Measurements from ENCODE around the gene CCDC88C.
A peak's percentile ranks its signal among the peaks of the same experiment; 100 is the strongest.

CCDC88C gene

DNA sequence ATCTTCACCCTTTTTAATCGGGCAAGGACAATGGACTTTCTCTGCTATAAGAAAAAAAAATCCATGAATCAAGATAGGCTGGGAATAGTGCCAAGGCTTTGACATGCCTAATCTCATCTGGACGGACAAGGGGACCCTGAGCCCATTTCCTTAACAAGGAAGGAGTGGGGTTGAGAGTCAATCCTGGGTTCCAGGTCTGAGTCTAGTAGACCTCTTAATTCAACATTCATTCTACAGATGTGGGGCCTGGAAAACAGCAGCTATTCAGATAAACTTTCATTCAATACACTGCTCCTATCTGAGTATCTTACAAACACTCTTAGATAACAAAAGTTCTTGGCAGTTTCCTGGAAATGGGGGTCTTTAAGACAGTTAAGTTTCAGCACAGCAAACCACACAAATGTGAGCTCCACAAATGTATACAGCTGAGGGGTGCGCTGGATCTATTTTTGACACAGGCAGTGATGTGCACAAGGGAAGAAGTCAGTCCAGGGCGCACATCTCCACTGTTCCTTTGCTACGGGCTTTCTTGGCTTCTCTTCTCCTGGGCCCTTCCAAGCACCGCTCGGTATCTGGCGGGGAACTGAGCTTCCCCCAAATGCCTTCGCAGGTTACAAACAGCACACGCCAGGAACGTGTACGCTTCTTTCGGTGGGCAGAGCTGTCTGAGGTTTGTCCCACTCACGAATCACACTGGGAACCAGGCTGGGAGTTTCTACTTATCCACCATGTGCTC lies 90.9 kb downstream of the CCDC88C start:
- DNase-seq, result no peak

DNA sequence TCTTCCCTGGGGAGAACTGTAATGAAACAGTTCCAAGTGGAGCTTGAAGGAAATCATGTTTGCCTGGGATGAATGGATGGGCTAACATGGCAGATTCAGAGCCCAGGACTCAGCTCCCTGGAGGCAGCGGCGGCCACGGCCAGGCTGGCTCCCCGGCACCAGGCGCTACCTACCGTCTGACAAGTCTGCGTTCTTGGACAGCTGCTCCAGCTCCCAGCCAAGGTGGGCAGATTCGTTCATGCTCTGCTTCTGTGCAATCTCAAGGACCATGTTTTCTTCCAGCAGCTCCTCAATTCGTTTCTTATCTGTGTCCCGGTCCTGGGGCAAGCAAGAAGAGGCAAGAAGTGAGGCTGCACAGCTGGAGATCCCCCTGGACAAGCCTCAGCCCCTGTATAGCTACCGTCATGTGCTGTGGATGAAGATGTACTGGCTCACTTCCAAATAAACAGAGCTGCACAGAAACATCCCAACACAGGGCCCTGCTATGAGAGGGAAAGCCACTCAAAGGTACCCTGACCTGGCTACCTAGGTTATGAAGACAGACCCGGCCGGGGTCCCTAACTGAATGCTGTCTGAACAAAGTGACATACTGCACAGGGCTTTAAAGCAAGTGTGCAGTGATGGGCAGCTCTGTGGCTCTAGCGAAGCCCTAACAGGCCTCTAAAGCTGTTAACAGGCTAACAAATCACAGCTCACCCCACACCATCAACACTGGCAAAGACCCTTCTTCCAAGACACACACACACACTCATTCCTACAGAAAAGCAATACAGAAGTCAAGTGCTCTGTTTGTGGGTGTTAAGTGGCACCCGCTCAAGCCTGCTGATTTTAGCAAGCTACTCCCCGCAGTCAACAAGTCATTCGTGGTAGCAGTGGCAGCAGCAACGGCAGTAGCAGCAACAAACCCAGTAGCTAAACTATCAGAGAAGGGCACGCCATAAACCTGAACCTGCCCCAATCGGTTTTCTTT lies 92.7 kb downstream of the CCDC88C start:
- DNase-seq, result no peak

DNA sequence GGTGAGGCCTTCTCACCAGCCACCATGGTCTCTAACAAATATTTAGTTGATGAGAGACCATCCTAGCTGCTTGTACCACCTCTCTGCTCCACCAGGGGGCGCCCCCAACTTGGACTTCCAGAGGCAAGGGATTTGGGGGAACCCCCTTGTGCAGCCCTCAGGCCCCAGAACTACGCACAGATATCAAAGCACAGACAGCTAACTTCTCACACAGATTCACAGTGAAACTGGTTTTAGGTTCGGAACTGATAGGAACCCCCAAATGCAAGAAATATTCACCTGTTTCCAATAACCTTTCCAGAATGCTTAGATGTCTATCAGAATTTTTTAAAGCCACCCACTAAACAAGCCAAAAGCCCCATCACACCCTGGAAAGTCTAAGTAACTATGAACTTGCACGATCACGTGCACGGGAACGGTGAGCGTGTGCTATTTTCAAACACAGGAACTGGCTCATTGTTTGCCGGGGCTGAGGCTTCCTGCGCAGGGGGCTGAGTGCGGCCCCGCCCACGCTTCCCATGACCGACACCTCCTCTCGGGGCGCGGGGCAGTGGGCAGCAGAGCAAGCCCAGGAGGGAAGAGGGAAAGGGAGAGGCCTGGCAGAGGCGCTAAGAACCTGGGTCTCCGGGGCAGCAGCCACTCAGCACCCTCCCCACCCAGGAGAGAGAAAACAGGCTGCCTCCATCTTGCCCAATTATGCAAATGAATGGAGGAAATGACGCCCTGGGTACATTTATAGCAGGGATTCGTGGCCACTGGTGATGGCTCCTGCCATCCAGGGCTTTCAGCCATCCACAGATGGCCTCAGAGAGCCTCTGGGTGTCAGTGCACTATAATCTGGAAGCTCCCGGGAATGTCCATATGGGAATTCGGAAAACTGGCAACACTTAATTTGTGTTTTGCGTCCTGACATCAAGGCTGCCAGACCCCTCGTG lies 93.7 kb downstream of the CCDC88C start:
- DNase-seq, result peak; percentile 70

DNA sequence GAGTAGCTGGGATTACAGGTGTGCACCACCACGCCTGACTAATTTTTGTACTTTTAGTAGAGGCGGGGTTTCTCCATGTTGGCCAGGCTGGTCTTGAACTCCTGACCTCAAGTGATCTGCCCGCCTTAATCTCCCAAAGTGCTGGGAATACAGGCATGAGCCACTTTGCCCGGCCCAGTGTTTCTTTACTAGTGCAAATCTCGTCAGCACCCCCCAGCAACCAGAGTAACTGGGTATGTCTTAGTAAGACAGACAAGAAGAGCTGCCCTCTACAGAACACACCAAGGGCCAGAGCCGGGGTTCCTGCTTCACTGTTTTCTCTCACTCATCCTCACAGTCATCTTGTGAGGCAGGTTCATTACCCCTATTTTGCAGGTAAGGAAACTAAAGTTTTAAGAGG lies 94.6 kb downstream of the CCDC88C start:
- no peak for DNase-seq

DNA sequence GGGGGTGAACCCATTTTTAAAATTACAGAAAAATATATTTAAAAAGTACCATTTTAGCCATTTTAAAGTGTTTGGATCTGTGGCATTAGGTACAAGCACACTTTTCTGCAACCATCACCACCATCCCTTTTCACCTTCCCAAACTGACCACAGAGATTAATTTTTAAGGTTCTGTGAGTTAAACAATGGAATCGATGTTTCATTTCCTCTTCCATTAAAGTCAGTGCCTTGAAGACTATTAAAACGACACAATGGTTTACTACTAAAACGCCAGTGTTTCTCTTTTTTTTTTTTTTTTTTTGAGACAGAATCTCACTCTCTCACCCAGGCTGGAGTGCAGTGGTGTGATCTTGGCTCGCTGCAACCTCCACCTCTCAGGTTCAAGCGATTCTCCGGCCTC lies 95.0 kb downstream of the CCDC88C start:
- no peak for DNase-seq

DNA sequence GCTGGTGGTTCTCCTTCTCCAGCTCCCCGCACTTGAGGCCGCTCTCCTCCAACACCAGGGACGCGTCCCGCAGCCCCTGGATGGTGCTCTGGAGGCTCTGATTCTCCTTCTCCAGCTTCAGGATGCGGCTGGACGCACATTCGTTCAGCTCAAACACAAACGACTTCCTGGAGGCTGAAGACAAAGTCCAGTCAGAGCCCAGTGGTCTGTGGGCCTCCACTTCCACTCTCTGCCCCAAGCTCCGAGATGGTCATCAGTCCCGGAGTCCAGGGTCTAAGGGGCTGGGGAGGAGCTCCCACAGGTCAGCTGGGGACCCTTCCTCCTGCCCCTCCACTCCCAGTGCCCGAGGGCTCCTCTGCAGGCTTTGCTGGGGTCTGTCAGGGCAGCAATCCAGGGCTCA lies 96.5 kb downstream of the CCDC88C start:
- no peak for DNase-seq

DNA sequence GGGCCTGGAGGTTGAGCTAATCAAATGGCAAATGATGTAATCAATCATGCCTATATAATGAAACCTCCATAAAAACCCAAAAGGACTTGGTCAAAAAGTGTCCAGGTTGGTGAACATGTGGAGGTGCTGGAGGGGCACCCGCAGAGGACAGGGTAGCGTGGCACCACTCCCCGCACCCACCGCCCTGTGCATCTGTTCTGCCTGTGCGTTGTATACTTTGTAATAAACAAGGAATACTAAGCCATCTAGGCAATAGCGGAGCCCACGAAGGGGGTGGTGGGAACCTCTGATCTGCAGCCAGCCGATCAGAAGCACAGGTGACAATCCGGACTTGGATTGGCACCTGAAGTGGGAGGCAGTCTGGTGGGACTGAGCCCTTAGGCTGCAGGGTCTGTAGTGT lies 97.4 kb downstream of the CCDC88C start:
- DNase-seq, result no peak

DNA sequence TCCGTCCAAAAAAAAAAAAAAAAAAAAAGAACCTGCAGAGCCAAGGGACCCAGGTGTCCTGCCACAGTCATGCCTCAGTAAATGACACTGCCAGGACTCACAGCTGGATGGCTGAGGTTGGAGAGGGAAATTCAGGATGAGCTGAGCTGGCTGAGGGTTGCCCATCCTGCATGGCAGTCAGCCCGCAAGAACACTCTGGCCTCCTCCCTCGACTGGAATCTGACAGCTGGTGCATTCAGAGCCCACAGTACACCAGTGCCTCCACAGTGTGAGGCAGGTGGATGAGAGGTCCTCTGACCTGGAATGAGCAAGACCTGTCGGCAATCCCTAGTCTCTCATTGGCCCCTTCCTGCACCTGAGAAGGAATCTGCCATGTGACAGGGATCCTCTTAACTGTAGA lies 98.7 kb downstream of the CCDC88C start:
- DNase-seq, result no peak

DNA sequence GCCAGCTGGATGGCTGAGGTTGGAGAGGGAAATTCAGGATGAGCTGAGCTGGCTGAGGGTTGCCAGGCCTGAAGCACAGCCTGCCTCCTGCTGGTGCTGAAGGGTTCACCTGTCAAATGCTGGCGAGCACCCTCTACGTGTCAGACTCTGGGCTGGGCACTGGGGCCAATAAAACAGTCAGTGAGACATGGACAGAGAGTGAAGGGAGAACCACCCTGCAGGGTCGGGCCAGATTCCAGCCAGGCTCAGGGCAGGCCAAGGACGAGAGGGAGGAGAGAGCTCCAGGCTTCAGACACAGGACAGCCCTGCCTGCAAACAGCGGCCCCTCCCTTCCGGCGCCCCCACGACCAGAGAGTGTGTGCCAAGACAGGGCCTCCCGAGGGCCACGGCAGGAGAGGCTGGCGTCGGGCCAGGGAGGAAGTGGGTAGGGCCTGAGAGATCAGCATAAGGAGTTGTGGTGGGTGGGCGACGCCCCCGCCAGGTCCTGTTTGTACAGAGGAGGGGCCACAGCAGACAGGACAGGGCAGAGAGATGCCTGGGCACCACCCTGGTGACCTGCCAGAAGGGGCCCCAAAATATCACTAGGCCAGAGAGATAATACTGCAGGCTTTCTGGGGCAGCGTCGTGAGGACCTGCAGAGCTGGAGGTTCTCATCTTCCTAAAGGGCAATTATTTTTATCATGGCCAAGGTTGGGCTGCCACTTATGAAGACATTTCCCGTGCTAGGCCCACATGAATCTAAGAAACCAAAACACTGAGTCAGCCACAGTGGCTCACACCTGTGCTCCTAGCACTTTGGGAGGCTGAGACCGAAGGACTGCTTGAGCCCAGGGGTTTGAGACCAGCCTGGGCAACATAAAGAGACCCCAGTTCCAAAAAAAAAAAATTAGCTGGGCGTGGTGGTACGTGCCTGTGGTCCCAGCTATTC lies 100.0 kb downstream of the CCDC88C start:
- peak; percentile 82 for DNase-seq

DNA sequence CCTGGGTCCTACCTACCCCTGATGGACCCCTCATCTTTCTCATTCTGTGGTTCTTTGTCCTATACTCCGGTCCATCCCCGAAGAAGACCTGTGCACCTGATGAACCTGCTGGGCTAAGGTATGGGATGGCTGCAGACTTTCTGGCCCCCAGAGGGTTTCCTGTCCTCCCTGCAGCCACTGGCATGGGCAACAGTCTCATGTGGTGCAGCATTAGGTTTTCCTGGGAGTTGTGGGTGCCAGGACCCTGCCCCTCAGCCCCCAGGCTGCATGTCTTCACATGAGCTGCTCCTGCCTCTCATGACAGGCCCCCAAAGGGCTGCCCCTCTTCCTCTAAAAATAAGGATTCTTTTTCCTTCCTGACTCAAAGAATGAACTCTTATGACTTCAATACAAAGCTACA lies 100.9 kb downstream of the CCDC88C start:
- no peak for DNase-seq

DNA sequence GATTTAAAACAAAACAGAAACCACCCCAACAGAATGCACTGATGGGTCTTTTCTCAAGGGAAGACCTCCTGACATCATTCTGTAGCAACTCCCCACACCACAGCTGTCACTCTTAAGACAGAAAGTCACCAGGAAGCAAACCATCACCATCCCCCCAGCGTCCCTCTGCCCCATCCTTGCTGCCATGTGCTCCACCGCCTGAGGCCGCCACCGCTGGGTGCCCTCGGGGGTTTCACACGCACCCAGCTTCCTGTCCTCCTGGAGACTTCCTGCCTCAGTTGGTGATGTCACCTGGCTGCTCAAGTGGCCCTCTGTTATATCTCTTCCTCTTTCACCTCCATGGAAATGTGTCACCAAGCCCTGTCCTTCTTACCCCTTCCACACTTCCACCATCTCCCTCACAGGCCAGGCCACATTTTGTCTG lies 101.8 kb downstream of the CCDC88C start:
- peak; percentile 76 for DNase-seq

DNA sequence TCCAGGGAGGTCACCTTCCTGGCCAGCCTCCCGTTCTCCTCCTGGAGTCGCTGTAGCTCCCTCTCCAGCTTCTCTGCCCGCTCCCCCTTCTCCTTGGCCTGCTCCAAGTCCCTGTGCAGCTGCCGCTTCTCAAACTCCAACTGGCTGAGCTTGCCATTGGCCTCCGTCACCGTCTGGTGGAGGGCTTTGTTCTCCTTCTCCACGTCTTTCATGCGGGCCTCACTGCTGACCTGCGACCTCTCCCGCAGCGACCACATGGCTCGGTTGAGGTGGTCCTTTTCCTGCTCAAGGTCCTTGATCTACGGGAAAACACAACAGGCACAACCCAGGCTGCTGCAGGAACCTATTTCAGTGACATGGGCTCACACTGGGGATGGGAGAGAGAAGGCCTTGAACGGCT lies 103.8 kb downstream of the CCDC88C start:
- DNase-seq, result no peak

DNA sequence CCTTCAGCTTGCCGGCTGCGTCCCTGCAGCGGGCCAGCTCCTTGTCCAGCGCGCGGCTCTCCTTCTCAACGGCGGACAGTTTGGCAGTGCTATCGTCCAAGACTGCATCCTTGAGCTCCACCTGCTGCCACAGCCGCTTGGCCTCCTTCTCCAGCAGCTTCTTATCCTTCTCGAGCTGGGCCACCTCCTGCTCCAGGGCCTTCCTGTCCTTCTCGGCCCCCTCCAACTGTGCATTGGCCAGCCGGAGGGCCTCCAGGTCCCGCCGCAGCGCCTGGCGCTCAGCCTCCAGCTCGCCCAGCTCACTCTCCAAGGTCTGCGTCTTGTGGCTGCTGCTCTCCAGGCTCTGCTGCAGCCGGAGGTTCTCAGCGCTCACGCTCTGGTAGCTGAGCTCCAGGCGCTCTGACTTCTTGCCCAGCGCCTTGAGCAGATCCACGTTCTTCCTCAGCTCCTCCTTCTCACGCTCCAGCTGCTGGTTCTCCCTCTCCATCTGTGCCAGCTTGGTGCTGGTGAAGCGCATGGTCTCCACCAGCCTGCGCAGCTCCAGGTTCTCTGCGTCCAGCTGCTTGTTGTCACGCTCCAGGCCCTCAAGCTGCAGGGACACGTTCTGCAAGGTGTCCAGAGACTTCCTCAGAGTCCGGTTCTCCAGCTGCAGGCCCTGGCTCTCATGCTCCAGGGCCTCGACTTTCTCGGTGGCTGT lies 104.3 kb downstream of the CCDC88C start:
- DNase-seq, result no peak

DNA sequence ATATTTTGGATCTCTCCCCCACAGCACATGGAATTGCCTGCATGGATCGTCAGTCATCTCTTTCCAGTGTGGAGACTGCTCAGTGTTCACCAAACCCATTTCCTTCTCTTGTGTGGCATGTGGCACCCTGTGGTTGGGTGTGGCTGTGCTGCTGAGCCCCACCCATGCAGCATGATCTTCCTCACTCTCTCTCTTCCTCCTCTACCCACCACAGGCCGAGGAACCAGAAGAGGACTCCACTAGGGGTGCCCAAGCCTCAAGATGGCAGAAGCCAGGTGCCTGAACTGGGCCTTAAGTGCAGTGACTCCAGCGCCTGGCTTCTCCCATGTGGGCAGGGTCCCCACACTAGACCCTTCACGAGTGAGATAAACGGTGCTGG lies 106.3 kb downstream of the CCDC88C start:
- no peak for DNase-seq

DNA sequence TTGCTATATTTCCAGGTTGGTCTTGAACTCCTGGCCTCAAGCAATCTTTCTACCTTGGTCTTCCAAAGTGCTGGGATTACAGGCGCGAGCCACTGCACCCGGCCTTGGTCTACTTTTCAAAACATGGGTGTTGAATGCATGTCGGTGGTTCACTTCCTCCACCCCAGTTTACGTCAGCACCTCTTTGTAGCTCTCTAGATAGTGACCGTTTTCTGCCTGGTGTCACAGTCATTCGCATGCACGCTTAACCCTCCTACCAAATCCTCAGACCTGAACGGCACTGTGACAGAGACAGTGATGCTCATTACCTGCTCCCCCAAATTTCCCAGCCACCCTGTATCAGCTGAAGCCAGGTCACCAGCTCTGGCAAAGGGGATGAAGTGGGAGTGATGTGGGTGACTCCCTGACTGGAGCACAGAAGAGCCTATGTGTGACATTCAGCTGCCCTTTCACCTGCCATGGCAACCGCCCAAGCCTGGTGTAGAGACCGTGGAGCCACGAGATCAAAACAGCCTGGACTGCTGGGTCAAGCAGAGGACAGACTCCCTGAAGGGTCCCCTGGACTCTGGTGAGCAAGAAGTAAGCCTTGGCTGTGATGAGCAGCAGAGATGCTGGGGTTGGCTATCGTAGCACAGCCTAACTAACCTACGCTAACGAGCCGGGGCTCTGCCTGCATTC lies 106.9 kb downstream of the CCDC88C start:
- DNase-seq, result no peak

DNA sequence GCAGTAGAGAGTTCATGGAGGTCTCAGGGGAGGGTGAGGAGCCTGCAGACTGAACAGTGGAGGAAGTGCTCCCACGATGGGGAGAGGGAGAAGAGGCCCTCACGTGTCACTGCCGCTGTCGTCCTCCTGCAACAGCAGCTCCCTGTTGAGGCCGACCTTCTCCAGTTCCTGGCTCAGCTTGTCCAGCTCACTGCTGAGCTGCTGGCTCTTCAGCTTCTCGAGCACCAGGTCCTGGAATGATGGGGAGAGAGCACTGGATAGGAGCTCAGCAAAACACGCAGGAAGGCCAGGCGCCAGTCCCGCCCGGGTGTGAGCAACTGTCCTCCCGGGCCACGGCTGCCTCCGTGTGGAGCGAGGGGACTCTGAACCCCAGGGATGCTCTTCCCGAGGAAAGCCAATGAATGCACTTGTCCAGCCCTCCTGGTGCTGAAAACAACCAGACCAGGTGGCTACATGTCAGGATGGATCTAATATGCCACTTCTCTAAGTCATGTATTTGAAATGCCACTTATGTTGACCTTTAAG lies 107.8 kb downstream of the CCDC88C start:
- DNase-seq, result no peak

DNA sequence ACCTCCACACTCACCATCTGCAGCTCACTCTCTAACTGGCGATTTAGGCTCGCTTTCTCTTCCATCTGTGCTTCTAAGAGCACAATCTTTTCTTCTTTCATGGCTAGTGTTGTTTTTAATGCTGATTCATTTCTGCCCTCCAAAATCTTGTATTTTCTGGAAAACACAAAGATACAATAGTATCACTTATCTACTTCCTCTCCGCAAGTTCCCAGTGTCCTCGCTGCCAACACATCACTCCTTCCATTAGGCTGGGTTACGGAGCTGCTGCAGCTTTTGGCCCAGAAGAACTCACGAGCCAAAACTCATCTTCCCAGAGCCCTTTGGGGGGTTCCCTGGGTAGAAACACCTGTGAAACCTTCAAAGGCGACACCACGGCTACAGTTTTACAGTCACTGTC lies 109.3 kb downstream of the CCDC88C start:
- DNase-seq, result no peak

DNA sequence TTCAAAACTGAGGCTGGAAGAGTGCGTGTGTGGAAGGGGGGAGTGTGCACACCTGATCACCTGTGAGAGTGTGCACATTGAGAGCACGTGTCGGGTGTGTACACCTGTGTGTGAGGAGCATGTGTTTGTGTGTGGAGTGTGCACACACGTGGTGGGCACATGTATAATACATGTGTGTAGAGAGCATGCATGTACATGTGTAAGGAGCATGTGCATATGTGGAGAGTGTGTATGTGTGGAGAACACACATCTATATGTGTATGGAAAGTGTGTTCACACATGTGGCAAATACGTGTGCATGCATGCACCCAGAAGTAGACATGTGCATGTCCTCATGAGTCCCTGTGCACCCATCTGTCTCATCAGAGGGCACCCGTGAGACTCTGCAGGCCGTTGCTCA lies 110.0 kb downstream of the CCDC88C start:
- no peak for DNase-seq

DNA sequence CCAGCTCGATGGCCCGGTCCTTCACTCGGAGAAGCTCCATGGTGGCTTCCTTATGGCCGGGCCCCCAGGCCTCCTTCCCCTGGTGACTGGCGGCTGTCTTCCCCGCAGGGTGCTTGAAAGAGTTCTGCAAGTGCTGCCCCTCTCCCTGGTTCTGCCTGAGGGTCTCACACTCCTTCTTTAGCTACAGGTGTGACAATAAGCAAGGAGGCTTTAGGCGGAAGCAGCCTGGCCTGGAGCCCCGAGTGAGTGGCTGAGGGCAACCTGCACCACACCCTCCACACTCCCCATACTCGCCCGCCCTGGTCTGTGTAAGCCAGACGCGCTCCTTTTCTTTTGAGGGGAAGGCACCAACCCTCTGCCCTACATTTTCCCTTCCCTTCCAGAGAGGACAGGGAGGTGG lies 110.6 kb downstream of the CCDC88C start:
- DNase-seq, result no peak

DNA sequence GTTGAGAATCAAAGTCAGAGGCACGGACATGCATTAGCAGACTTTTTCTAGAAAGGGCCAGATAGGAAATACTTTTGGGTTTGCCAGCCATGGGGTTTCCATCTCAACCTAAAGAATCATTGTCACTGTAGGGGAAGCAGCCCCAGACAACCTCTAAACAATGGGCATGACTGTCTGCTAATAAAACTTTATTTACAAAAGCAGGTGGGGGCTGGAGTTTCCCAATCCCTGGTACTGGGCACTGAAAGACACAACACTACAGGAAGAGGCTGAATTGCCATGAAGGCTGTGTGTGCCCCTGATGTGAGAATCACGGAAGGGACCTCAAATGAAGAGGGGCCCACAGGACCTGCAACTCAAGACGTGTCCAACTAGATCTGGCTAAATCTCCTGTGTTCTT lies 111.1 kb downstream of the CCDC88C start:
- no peak for DNase-seq

Data from activated gamma-delta T cell (primary cell).